ENCODE measurements around the gene CDH1.

CDH1 gene

DNA sequence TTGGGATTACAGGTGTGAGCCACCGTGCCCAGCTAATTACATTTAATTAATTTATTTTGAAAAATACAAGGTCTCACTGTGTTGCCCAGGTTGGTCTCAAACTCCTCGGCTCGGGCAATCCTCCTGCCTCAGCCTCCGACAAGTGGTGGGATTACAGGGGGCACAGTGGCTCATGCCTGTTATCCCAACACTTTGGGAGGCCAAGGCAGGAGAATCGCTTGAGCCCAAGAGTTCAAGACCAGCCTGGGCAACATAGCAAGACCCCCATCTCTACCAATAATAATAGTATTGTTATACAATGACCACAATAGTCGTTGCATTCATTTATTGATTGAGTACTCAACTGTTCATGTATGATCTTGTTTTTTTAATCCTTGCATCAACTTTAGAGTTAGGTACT, 22.0 kb downstream of the CDH1 start:
- FAIRE-seq (no peak), DNase-seq (ENCODE audit: insufficient read length, low spot score) (no peak)

DNA sequence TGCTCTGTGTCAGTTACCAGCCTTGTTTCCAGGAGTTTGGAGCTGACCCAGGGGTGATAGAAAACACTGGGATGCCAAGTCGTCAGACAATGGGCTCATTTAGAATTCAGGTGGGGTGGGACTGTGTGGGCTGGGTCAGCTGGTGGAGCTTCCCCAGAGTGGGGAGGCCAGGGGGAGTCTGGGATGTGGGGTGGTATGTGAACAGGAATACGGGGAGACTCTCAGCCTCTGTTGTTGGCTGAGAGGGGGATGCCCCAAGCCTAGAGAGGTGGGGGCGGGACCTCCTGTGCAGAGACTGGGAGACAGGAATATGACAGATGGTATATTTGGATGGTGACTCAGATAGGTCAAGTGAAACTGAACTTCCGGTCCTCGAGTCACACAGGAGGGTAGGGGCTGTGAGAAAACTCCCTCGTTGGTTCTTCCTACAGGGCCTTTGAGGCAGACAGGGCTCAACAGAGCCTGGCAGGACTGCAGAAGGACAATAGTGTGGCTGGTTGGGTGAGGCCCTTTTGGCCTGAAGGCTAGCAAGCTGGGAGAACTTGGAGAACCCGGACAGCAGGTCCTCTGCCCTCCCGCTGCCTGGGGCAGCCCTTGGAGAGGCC, 23.7 kb downstream of the CDH1 start:
- FAIRE-seq = peak; percentile 92
- no peak for DNase-seq (ENCODE audit: insufficient read length, low spot score)

DNA sequence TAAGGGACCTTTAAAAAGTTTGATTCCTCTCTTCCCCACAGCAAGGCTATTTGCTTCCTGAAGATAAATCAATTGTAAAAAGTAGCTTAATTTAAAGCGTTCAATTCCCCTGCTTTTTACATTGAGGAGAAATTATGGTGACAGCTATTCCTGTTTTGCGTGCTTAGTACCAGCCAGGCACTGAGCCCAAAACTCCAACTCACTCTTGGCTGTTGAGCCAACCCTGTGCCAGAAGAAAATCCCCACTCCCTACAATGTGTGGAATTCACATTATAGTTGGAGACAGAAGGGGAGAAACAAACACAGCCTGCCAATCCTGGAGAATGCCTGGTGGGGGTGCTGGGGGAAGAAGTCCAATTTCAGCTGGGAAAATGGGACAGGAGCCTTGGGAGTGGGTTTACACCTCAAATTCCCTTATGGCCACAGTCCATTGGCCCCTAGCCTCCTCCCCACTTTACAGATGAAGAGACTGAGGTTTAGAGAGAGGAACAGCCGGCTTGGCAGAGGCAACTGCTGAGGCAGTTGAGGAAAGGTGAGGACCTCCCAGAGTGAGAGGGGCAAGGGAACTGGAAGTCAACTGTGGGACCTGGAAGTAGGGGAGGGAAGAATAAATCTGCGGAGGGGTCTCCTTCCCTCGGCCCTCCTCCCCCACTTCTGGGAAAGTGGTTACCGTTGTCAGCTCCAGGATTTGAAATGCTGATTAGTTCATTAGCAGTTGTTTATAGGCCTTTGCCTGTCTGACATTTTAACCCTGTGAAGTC, 26.1 kb downstream of the CDH1 start:
- no peak for FAIRE-seq
- no peak for DNase-seq (ENCODE audit: insufficient read length, low spot score)

DNA sequence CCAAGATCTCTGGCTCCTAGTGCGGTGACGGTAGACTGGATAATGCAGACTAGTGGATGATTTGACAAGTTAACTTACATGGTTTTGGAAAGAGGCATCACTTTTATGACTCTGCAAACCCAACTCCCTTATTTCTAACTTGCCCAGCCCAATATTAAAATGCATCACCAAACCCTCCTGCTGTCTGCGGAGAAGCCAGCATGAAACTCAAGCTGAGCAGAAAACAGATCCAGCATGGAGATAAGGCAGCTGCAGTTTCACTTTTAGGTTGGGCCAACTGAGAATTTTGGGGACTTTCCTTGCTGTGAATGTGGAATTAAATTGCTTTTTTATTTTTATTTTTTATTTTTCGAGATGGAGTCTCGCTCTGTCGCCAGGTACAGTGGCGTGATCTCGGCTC, 27.8 kb downstream of the CDH1 start:
- FAIRE-seq (no peak), DNase-seq (ENCODE audit: insufficient read length, low spot score) (no peak)

GRCh38 chr16:68767581-68767980, 30.5 kb downstream of the CDH1 start:
- no peak for FAIRE-seq

DNA sequence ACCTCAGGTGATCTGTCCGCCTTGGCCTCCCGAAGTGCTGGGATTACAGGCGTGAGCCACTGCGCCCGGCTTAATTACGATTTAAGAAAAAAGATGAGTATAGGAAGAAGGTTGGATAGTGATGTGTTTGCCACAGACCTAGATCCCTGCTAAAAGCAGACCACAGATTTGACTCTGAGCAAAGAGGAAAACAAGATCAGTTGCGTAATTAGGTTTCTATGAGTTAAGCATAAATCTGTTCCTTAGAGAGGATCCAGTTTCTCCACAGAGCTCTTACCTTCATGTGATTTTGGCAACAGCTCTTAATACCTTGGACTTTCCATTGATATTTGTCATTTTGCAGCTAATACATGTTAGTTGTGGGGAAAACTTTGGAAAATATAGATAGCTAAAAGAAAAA, 31.1 kb downstream of the CDH1 start:
- DNase-seq (ENCODE audit: insufficient read length, low spot score) (no peak), FAIRE-seq (no peak)

More at GRCh38 chr16:68767581-68767980, 30.5 kb downstream of the CDH1 start:
- DNase-seq (ENCODE audit: insufficient read length, low spot score) = no peak

- DNase-seq (ENCODE audit: insufficient read length, low spot score) (no peak), FAIRE-seq (no peak)
These were observed 31.7 kb downstream of the CDH1 start for GRCh38 chr16:68768771-68769170.

GRCh38 chr16:68770671-68771070, 33.6 kb downstream of the CDH1 start:
- DNase-seq (ENCODE audit: insufficient read length, low spot score) = no peak
- FAIRE-seq = no peak

GRCh38 chr16:68772030-68772681, 35.1 kb downstream of the CDH1 start:
- FAIRE-seq (no peak), DNase-seq (ENCODE audit: insufficient read length, low spot score) (no peak)

GRCh38 chr16:68772871-68773270, 35.8 kb downstream of the CDH1 start:
- DNase-seq (ENCODE audit: insufficient read length, low spot score) (no peak), FAIRE-seq (no peak)

DNA sequence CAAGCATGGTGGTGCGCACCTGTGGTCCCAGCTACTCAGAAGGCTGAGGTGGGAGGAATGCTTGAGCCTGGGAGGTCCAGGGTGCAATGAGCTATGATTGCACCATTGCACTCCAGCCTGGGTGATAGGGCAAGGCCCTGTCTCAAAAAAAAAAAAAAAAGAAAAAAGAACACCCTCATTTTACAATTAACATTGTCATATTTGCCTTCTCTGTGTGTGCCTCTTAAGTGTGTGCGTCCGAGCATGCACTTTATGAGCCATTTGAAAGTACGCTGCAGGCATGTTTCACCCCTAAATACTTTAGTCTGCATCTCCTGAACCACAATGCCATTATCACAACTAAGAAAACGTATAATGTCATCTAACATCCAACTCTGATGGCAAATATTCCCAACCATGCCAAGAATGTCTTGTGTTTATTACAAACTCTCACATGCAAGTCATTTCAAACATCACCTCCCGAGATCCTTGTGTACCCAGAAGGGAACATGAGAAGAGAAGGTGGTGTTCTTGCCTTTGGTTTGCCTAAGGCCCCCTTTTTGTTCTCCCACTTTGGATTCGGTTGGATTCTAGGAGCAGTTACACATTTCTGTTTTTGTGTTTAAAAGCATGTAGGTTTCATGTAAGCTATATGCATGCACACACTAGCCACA, 38.0 kb downstream of the CDH1 start:
- FAIRE-seq (no peak), DNase-seq (ENCODE audit: insufficient read length, low spot score) (no peak)

GRCh38 chr16:68776821-68777485, 39.9 kb downstream of the CDH1 start:
- FAIRE-seq (peak; percentile 37), DNase-seq (ENCODE audit: insufficient read length, low spot score) (peak; percentile 32)

DNA sequence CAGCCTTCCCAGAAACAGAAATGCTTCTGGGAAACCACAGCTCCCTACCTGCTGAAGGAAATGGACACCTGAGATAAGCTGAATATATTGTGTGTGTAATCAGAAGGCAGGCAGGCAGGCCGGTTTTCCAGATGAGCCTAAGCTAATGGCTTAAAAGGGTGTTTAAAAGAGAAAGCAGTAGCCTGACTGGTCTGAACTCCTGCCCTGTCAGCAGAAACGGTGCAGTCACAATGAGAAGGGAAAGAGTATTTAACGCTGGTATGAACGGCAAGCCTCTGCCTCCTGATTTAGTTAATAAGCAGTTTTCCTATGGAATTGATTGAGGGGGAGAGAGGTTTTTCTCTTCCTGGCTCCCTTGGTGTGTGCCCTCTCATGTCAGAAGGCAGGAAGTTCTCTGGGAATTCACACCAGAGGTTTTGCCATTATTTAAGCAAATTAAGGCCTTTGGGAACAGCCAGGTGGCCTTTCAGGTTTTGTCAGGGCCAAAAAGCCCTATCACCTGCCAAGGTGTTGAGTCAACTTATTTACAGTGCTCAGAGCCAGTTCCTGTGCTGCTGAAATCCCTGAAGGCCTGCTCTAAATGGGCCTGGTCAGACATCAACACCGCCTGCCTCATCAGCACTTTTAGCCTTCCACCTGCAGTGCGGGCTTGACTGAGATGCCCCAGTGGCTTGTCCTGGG, 41.6 kb downstream of the CDH1 start:
- DNase-seq (ENCODE audit: insufficient read length, low spot score) = no peak
- FAIRE-seq = no peak

DNA sequence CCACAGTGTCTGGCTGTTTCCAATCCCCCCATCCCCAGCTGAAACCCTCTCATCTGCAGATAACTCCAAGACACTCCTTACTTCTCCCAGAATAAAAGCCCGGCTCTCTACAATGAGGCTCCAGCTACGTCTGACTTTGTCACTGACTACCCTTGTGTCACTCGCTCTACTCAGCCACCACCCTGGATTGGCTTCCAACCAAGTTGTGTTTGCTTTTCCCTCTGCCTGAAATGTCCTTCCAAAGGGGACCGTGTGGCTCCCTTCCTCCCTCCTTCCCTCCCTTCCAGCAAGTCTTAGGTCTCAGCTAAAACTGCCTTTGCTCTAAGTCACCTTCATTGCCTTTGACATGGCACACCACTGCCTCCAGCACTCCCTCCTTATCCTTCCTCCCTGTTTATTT, 42.8 kb downstream of the CDH1 start:
- no peak for DNase-seq (ENCODE audit: insufficient read length, low spot score)
- FAIRE-seq = no peak

GRCh38 chr16:68781784-68782183, 44.7 kb downstream of the CDH1 start:
- no peak for DNase-seq (ENCODE audit: insufficient read length, low spot score)
- no peak for FAIRE-seq

DNA sequence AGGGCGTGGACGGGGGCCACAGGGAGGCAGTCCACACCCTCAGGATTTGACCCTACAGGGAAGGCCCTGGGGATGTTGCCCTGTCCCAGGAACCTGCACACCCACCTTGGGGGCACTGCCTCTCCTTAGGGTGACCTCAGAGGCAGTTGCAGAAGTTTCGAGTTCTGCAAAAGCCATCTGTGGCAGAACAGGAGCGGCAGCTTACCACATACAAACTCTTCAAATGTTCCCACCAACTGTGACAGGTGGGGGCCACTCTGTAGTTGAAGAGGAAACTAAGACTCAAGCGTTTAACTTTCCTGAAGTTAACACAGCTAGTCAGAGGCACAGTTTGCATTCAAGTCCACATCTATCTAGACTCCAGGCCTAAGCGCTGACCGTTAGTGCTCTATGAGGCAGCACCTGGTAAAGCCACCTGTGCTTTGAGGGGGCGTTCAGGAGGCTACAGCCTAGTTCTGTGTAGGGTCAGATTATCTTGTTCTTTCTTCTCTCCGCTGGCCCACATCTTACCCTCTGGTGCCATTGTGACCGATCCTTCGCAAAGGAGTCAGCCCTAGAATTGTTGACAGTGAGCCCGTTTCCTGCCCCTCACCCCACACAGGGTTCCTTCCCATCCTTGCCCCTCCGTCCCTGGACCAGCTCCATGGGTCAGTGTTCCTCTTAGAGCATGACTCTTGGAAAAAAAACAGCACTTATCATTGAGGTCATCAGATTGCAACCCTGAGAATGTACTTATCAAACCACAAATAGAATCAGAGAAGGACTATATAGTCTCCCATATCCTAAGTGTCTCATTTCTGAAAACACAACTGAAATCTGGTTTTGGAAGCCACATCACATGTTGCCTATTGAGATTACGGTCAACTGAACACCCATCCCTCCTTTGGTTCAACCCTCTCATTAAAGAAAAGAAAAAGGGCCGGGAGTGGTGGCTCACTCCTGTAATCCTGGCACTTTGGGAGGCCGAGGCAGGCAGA, 45.4 kb downstream of the CDH1 start:
- FAIRE-seq = no peak

GRCh38 chr16:68784226-68784625, 47.1 kb downstream of the CDH1 start:
- no peak for DNase-seq (ENCODE audit: insufficient read length, low spot score)
- FAIRE-seq = no peak

More for the DNA sequence above, 45.4 kb downstream of the CDH1 start:
- DNase-seq (ENCODE audit: insufficient read length, low spot score) = no peak

- FAIRE-seq = no peak
These were observed 47.6 kb downstream of the CDH1 start for GRCh38 chr16:68784721-68785120.

GRCh38 chr16:68785715-68786114, 48.6 kb downstream of the CDH1 start:
- DNase-seq (ENCODE audit: insufficient read length, low spot score) = no peak
- FAIRE-seq = no peak

More at GRCh38 chr16:68784721-68785120, 47.6 kb downstream of the CDH1 start:
- no peak for DNase-seq (ENCODE audit: insufficient read length, low spot score)

Data from GM19239 (cell line).